ENCODE data around the gene TWIST2.

The TWIST2 gene

GRCh38 chr2:238903141-238903540 is 55.3 kb downstream of the TWIST2 start:
- Histone ChIP-seq H2AFZ (ENCODE audit: low read length) (no peak overlapping the region), H3F3A (ENCODE audit: insufficient read depth, low read length) (no peaks in the 10 kb centered on the region)

GRCh38 chr2:238904177-238904576 is 56.3 kb downstream of the TWIST2 start:
- H3K36me3 ChIP-seq (replicated peaks; ENCODE audit: insufficient read depth, low read length) = no peaks in the 10 kb centered on the region
- no peaks in the 10 kb centered on the region for H3K79me2 ChIP-seq (ENCODE audit: low read length)
- H3K9me2 ChIP-seq (replicated peaks; ENCODE audit: insufficient read depth, low read length) = no peaks in the 10 kb centered on the region
- H3K4me1 ChIP-seq (ENCODE audit: low read length) = no peaks in the 10 kb centered on the region
- no peak for DNase-seq
- no peak for TF ChIP-seq CTCF (IDR thresholded peaks at IDR 0.05; ENCODE audit: low read length)
- no peak for TF ChIP-seq EZH2 (optimal IDR thresholded peaks at IDR 0.05; ENCODE audit: low read depth, low read length)
- no peak overlapping the region for H3K4me3 ChIP-seq (ENCODE audit: low read length)
- H3K27me3 ChIP-seq (replicated peaks; ENCODE audit: insufficient read depth, low read length) = peaks cover 13% of the 10 kb centered on the region; the same call in 1 of the 2 replicates
- no peak overlapping the region for H3K27ac ChIP-seq (ENCODE audit: low read length)
- H3F3A ChIP-seq (ENCODE audit: insufficient read depth, low read length) = no peaks in the 10 kb centered on the region
- no peaks in the 10 kb centered on the region for H3K9me3 ChIP-seq (replicated peaks; ENCODE audit: insufficient read depth, low read length)
- no peaks in the 10 kb centered on the region for H4K20me1 ChIP-seq (ENCODE audit: insufficient read depth, low read length)
- no peak overlapping the region for H3K4me2 ChIP-seq (ENCODE audit: low read depth, low read length)
- H2AFZ ChIP-seq (ENCODE audit: low read length) = no peak overlapping the region
- no peak overlapping the region for H3K9ac ChIP-seq (ENCODE audit: low read length)

More at GRCh38 chr2:238903141-238903540, 55.3 kb downstream of the TWIST2 start:
- Histone ChIP-seq H3K79me2 (ENCODE audit: low read length) (no peaks in the 10 kb centered on the region), H4K20me1 (ENCODE audit: insufficient read depth, low read length) (no peaks in the 10 kb centered on the region), H3K27ac (ENCODE audit: low read length) (no peak overlapping the region), H3K27me3 (replicated peaks; ENCODE audit: insufficient read depth, low read length) (peaks cover 23% of the 10 kb centered on the region), H3K4me1 (ENCODE audit: low read length) (no peaks in the 10 kb centered on the region), H3K36me3 (replicated peaks; ENCODE audit: insufficient read depth, low read length) (no peaks in the 10 kb centered on the region), H3K9me2 (replicated peaks; ENCODE audit: insufficient read depth, low read length) (no peaks in the 10 kb centered on the region), H3K4me3 (ENCODE audit: low read length) (no peak overlapping the region), H3K9ac (ENCODE audit: low read length) (no peak overlapping the region), H3K9me3 (replicated peaks; ENCODE audit: insufficient read depth, low read length) (no peaks in the 10 kb centered on the region), H3K4me2 (ENCODE audit: low read depth, low read length) (no peak overlapping the region)
- TF ChIP-seq EZH2 (optimal IDR thresholded peaks at IDR 0.05; ENCODE audit: low read depth, low read length) (no peak), EZH2phosphoT487 (IDR thresholded peaks at IDR 0.05; ENCODE audit: low read length) (no peak), CTCF (IDR thresholded peaks at IDR 0.05; ENCODE audit: low read length) (no peak)
- no peak for DNase-seq

- Histone ChIP-seq H3K9ac (ENCODE audit: low read length) (no peak overlapping the region), H3K4me2 (ENCODE audit: low read depth, low read length) (no peak overlapping the region), H3K4me3 (ENCODE audit: low read length) (no peak overlapping the region), H2AFZ (ENCODE audit: low read length) (no peak overlapping the region), H4K20me1 (ENCODE audit: insufficient read depth, low read length) (no peaks in the 10 kb centered on the region), H3F3A (ENCODE audit: insufficient read depth, low read length) (no peaks in the 10 kb centered on the region), H3K36me3 (replicated peaks; ENCODE audit: insufficient read depth, low read length) (no peaks in the 10 kb centered on the region), H3K79me2 (ENCODE audit: low read length) (no peaks in the 10 kb centered on the region), H3K4me1 (ENCODE audit: low read length) (no peaks in the 10 kb centered on the region), H3K27ac (ENCODE audit: low read length) (no peak overlapping the region), H3K9me3 (replicated peaks; ENCODE audit: insufficient read depth, low read length) (no peaks in the 10 kb centered on the region), H3K27me3 (replicated peaks; ENCODE audit: insufficient read depth, low read length) (peaks cover 8% of the 10 kb centered on the region; the same call in 1 of the 2 replicates), H3K9me2 (replicated peaks; ENCODE audit: insufficient read depth, low read length) (no peaks in the 10 kb centered on the region)
- no peak for DNase-seq
- TF ChIP-seq EZH2phosphoT487 (IDR thresholded peaks at IDR 0.05; ENCODE audit: low read length) (no peak), EZH2 (optimal IDR thresholded peaks at IDR 0.05; ENCODE audit: low read depth, low read length) (no peak), CTCF (IDR thresholded peaks at IDR 0.05; ENCODE audit: low read length) (no peak)
Measured at GRCh38 chr2:238904716-238905115, 56.8 kb downstream of the TWIST2 start.
